GM18868 (cell line): ENCODE data around the gene SMR3A.

Source experiments
- ATAC-seq: cut with Tn5 transposase; IDR thresholded peaks from one replicate; pipeline ENCODE4 v1.9.1; 2021; ENCODE audit warnings: mild to moderate bottlenecking, moderate library complexity; ENCODE audit not compliant: unreplicated experiment

Gene SMR3A

GRCh38 chr4:70360460-70360859, at the start of gene SMR3A:
Gene SMR3A (plus strand): TSS chr4:70360760. CDS start chr4:70362116, 1,356 bp downstream.
- no peak for ATAC-seq

- ATAC-seq, result no peak
These were observed 46.8 kb upstream of the SMR3A start for GRCh38 chr4:70313736-70314135.

- ATAC-seq, result peak; percentile 64
These were observed 44.6 kb upstream of the SMR3A start for GRCh38 chr4:70315928-70316327.

GRCh38 chr4:70326052-70326451, 34.5 kb upstream of the SMR3A start:
- no peak for ATAC-seq

GRCh38 chr4:70334681-70335080, 25.9 kb upstream of the SMR3A start, which contains the start of gene CABS1:
Gene CABS1 (plus strand): TSS chr4:70334981. CDS start chr4:70335040, 59 bp downstream.
- no peak for ATAC-seq

GRCh38 chr4:70336043-70336442, 24.5 kb upstream of the SMR3A start:
- ATAC-seq, result no peak

GRCh38 chr4:70337886-70338420, 22.6 kb upstream of the SMR3A start:
- no peak for ATAC-seq

GRCh38 chr4:70356185-70356584, 4.4 kb upstream of the SMR3A start:
- no peak for ATAC-seq

- ATAC-seq, result no peak
These were observed 1.4 kb upstream of the SMR3A start for GRCh38 chr4:70359115-70359661.

- no peak for ATAC-seq
These were observed 3.4 kb downstream of the SMR3A start for GRCh38 chr4:70364002-70364401.

- ATAC-seq, result peak; percentile 43
These were observed 4.9 kb downstream of the SMR3A start for GRCh38 chr4:70365479-70365878.

- no peak for ATAC-seq
These were observed 7.3 kb downstream of the SMR3A start for GRCh38 chr4:70367813-70368212.

GRCh38 chr4:70371987-70372386, 11.4 kb downstream of the SMR3A start:
- no peak for ATAC-seq

- ATAC-seq, result no peak
These were observed 12.2 kb downstream of the SMR3A start for GRCh38 chr4:70372760-70373159.

GRCh38 chr4:70380578-70380977, 20.0 kb downstream of the SMR3A start:
- no peak for ATAC-seq

- ATAC-seq, result no peak
These were observed 22.2 kb downstream of the SMR3A start, which contains the start of gene SMR3B for GRCh38 chr4:70382691-70383181. Gene SMR3B (plus strand): TSS chr4:70383131. CDS start chr4:70384511, 1,380 bp downstream.

- peak; percentile 44 for ATAC-seq
These were observed 31.7 kb downstream of the SMR3A start for GRCh38 chr4:70392057-70392776.

- no peak for ATAC-seq
These were observed 37.0 kb downstream of the SMR3A start, which contains the start of gene OPRPN for GRCh38 chr4:70397580-70397979. Gene OPRPN (plus strand): TSS chr4:70397940. CDS start chr4:70399286, 1,346 bp downstream.

- no peak for ATAC-seq
These were observed 38.8 kb downstream of the SMR3A start for GRCh38 chr4:70399319-70399718.

- no peak for ATAC-seq
These were observed 42.2 kb downstream of the SMR3A start for GRCh38 chr4:70402762-70403161.

- ATAC-seq, result no peak
These were observed 45.2 kb downstream of the SMR3A start for GRCh38 chr4:70405765-70406164.
